ENCODE measurements around the gene FA2H. TPM values are rescaled to one million over a fixed set of nuclear protein-coding genes. Genes with fewer than 3 reads are reported as not detected.
A peak's percentile ranks its signal among the peaks of the same experiment; 100 is the strongest.

FA2H gene
- total and polyA plus RNA-seq, 2 donors = 0.26 to 2.7 TPM

GRCh38 chr16:74718741-74719610, 55.6 kb downstream of the FA2H start:
- no peak for DNase-seq (ENCODE audit: extremely low spot score)
- 91% methylated on average over 27 of the region's 27 CpGs for WGBS
- no peak overlapping the region for H3K27ac ChIP-seq (ENCODE audit: low read depth)

GRCh38 chr16:74718140-74718539, 56.5 kb downstream of the FA2H start:
- H3K36me3 ChIP-seq (ENCODE audit: insufficient read depth) = no peaks in the 10 kb centered on the region
- no peaks in the 10 kb centered on the region for H3K4me1 ChIP-seq (ENCODE audit: insufficient read depth)
- H3K27ac ChIP-seq (ENCODE audit: low read depth) = no peak overlapping the region
- H3K4me3 ChIP-seq (ENCODE audit: low read depth, low read length) = no peak overlapping the region
- 89% methylated on average over 13 of the region's 13 CpGs for WGBS
- DNase-seq (ENCODE audit: extremely low spot score) = no peak

More at GRCh38 chr16:74718741-74719610, 55.6 kb downstream of the FA2H start:
- Histone ChIP-seq H3K4me3 (ENCODE audit: low read depth, low read length) (no peak overlapping the region), H3K36me3 (ENCODE audit: insufficient read depth) (no peaks in the 10 kb centered on the region), H3K4me1 (ENCODE audit: insufficient read depth) (no peaks in the 10 kb centered on the region)

GRCh38 chr16:74717367-74717766, 57.3 kb downstream of the FA2H start:
- no peak overlapping the region for H3K27ac ChIP-seq (ENCODE audit: low read depth)
- WGBS = 80% methylated on average over 7 of the region's 7 CpGs
- no peaks in the 10 kb centered on the region for H3K4me1 ChIP-seq (ENCODE audit: insufficient read depth)
- no peak overlapping the region for H3K4me3 ChIP-seq (ENCODE audit: low read depth, low read length)
- no peaks in the 10 kb centered on the region for H3K36me3 ChIP-seq (ENCODE audit: insufficient read depth)
- no peak for DNase-seq (ENCODE audit: extremely low spot score)

GRCh38 chr16:74716355-74716754, 58.3 kb downstream of the FA2H start:
- WGBS = 83% methylated on average over 15 of the region's 15 CpGs
- no peak for DNase-seq (ENCODE audit: extremely low spot score)
- Histone ChIP-seq H3K4me3 (ENCODE audit: low read depth, low read length) (no peak overlapping the region), H3K27ac (ENCODE audit: low read depth) (no peak overlapping the region), H3K36me3 (ENCODE audit: insufficient read depth) (no peaks in the 10 kb centered on the region), H3K4me1 (ENCODE audit: insufficient read depth) (no peaks in the 10 kb centered on the region)

- no peaks in the 10 kb centered on the region for H3K4me1 ChIP-seq (ENCODE audit: insufficient read depth)
- 88% methylated on average over 10 of the region's 10 CpGs for WGBS
- no peak overlapping the region for H3K27ac ChIP-seq (ENCODE audit: low read depth)
- H3K4me3 ChIP-seq (ENCODE audit: low read depth, low read length) = no peak overlapping the region
- H3K36me3 ChIP-seq (ENCODE audit: insufficient read depth) = no peaks in the 10 kb centered on the region
- DNase-seq (ENCODE audit: extremely low spot score) = no peak
These were observed 60.7 kb downstream of the FA2H start for GRCh38 chr16:74713876-74714275.

- H3K36me3 ChIP-seq (ENCODE audit: insufficient read depth) = no peaks in the 10 kb centered on the region
- no peak overlapping the region for H3K4me3 ChIP-seq (ENCODE audit: low read depth, low read length)
- DNase-seq (ENCODE audit: extremely low spot score) = no peak
- H3K27ac ChIP-seq (ENCODE audit: low read depth) = no peak overlapping the region
- no peaks in the 10 kb centered on the region for H3K4me1 ChIP-seq (ENCODE audit: insufficient read depth)
- WGBS = 68% methylated on average over 10 of the region's 10 CpGs
These were observed 61.3 kb downstream of the FA2H start for GRCh38 chr16:74713325-74713724.

GRCh38 chr16:74711938-74712337, 62.7 kb downstream of the FA2H start:
- no peak for DNase-seq (ENCODE audit: extremely low spot score)
- WGBS = 90% methylated on average over 12 of the region's 12 CpGs
- Histone ChIP-seq H3K4me3 (ENCODE audit: low read depth, low read length) (no peak overlapping the region), H3K4me1 (ENCODE audit: insufficient read depth) (no peaks in the 10 kb centered on the region), H3K36me3 (ENCODE audit: insufficient read depth) (no peaks in the 10 kb centered on the region), H3K27ac (ENCODE audit: low read depth) (no peak overlapping the region)

GRCh38 chr16:74710401-74710800, 64.2 kb downstream of the FA2H start:
- 94% methylated on average over 8 of the region's 8 CpGs for WGBS
- no peak overlapping the region for H3K27ac ChIP-seq (ENCODE audit: low read depth)
- H3K4me3 ChIP-seq (ENCODE audit: low read depth, low read length) = no peak overlapping the region
- no peak for DNase-seq (ENCODE audit: extremely low spot score)
- no peaks in the 10 kb centered on the region for H3K36me3 ChIP-seq (ENCODE audit: insufficient read depth)
- no peaks in the 10 kb centered on the region for H3K4me1 ChIP-seq (ENCODE audit: insufficient read depth)

- WGBS = under 1% methylated on average over 6 of the region's 6 CpGs
- Histone ChIP-seq H3K36me3 (ENCODE audit: insufficient read depth) (no peaks in the 10 kb centered on the region), H3K4me3 (ENCODE audit: low read depth, low read length) (no peak overlapping the region), H3K4me1 (ENCODE audit: insufficient read depth) (no peaks in the 10 kb centered on the region), H3K27ac (ENCODE audit: low read depth) (no peak overlapping the region)
- peak; percentile 37 for DNase-seq (ENCODE audit: extremely low spot score)
These were observed 65.2 kb downstream of the FA2H start for GRCh38 chr16:74709441-74709877.

GRCh38 chr16:74700438-74701225, 74.0 kb downstream of the FA2H start, which contains the start of gene MLKL:
TSS of gene MLKL (minus strand) at chr16:74700862. CDS start at chr16:74695757, 5,105 bp downstream.
- peak within 1 kb of the TSS; percentile 63 for H3K4me3 ChIP-seq (ENCODE audit: low read depth, low read length)
- 2% methylated on average over 35 of the region's 35 CpGs for WGBS

GRCh38 chr16:74700116-74700437, 74.5 kb downstream of the FA2H start:
- peak overlapping the region; percentile 55 for H3K27ac ChIP-seq (ENCODE audit: low read depth)
- DNase-seq (ENCODE audit: extremely low spot score) = no peak
- no peaks in the 10 kb centered on the region for H3K4me1 ChIP-seq (ENCODE audit: insufficient read depth)
- peak overlapping the region; percentile 63 for H3K4me3 ChIP-seq (ENCODE audit: low read depth, low read length)
- 3% methylated on average over 16 of the region's 16 CpGs for WGBS
- H3K36me3 ChIP-seq (ENCODE audit: insufficient read depth) = no peaks in the 10 kb centered on the region

More at GRCh38 chr16:74700438-74701225, 74.0 kb downstream of the FA2H start, which contains the start of gene MLKL:
- no peak for DNase-seq (ENCODE audit: extremely low spot score)
- Histone ChIP-seq H3K36me3 (ENCODE audit: insufficient read depth) (no peaks in the 10 kb centered on the region), H3K4me1 (ENCODE audit: insufficient read depth) (no peaks in the 10 kb centered on the region), H3K27ac (ENCODE audit: low read depth) (peak within 1 kb of the TSS; percentile 55)

GRCh38 chr16:74699666-74700065, 75.0 kb downstream of the FA2H start:
- WGBS = 83% methylated on average over 4 of the region's 4 CpGs
- Histone ChIP-seq H3K27ac (ENCODE audit: low read depth) (no peak overlapping the region), H3K4me3 (ENCODE audit: low read depth, low read length) (peak overlapping the region; percentile 63), H3K36me3 (ENCODE audit: insufficient read depth) (no peaks in the 10 kb centered on the region), H3K4me1 (ENCODE audit: insufficient read depth) (no peaks in the 10 kb centered on the region)
- DNase-seq (ENCODE audit: extremely low spot score) = no peak

GRCh38 chr16:74698222-74698621, 76.4 kb downstream of the FA2H start:
- Histone ChIP-seq H3K27ac (ENCODE audit: low read depth) (no peak overlapping the region), H3K4me1 (ENCODE audit: insufficient read depth) (no peaks in the 10 kb centered on the region), H3K4me3 (ENCODE audit: low read depth, low read length) (no peak overlapping the region), H3K36me3 (ENCODE audit: insufficient read depth) (no peaks in the 10 kb centered on the region)
- 74% methylated on average over 4 of the region's 4 CpGs for WGBS
- no peak for DNase-seq (ENCODE audit: extremely low spot score)

Data from urinary bladder (tissue), 4 donors.